IPS-20b (cell line): ENCODE results near the gene NDUFB6.
A peak's percentile ranks its signal among the peaks of the same experiment; 100 is the strongest.

ENCODE experiments used
- H3K27ac ChIP-seq: one replicate; pipeline ENCODE4 v1.5.1; 2013; ENCODE audit warnings: low read length
- H3K27me3 ChIP-seq: 2 replicates; pipeline ENCODE4 v1.6.1; 2013; ENCODE audit warnings: mild to moderate bottlenecking, low read length, inconsistent platforms; ENCODE audit not compliant: insufficient read depth
- H3K36me3 ChIP-seq: 2 replicates; pipeline ENCODE4 v1.6.1; 2013; ENCODE audit warnings: low read depth, mild to moderate bottlenecking, inconsistent platforms, low read length, moderate library complexity; ENCODE audit not compliant: insufficient read depth
- H3K4me1 ChIP-seq: 2 replicates; pipeline ENCODE4 v1.6.1; 2013; ENCODE audit warnings: mild to moderate bottlenecking, control low read depth, inconsistent platforms, low read length, moderate library complexity; ENCODE audit not compliant: insufficient read depth
- H3K4me3 ChIP-seq: 2 replicates; pipeline ENCODE4 v1.5.1; 2013; ENCODE audit warnings: mild to moderate bottlenecking, low read length, inconsistent platforms
- H3K9ac ChIP-seq: 2 replicates; pipeline ENCODE4 v1.6.1; 2013; ENCODE audit warnings: low read depth, mild to moderate bottlenecking, inconsistent platforms, low read length, moderate library complexity
- H3K9me3 ChIP-seq: 2 replicates; pipeline ENCODE4 v1.6.1; 2013; ENCODE audit warnings: mild to moderate bottlenecking, low read depth, low read length, inconsistent platforms; ENCODE audit not compliant: insufficient read depth

The NDUFB6 gene

DNA sequence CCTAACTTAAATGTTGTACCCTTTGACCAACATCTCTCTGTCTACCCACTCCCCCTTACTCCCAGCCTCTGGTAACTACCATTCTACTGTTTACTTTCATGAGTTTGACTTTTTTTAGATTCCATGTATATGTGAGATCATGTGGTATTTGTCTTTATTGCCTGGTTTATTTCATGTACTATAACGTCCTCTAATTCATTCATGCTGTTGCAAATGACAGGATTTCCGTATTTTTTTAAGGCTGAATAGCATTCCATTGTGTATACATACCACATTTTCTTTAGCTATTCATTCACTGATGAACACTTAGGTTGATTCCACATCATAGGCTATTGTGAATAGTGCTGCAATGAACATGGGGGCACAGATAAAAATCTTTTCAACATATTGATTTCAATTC is 11.8 kb upstream of the NDUFB6 start:
- H3K27me3 ChIP-seq: no peaks in the 10 kb centered on the region
- H3K9me3 ChIP-seq: no peaks in the 10 kb centered on the region
- H3K27ac ChIP-seq: no peak overlapping the region
- H3K9ac ChIP-seq: no peak overlapping the region
- H3K4me3 ChIP-seq: no peak overlapping the region
- peaks cover 5% of the 10 kb centered on the region; the same call in 1 of the 2 replicates for H3K4me1 ChIP-seq
- no peaks in the 10 kb centered on the region for H3K36me3 ChIP-seq

DNA sequence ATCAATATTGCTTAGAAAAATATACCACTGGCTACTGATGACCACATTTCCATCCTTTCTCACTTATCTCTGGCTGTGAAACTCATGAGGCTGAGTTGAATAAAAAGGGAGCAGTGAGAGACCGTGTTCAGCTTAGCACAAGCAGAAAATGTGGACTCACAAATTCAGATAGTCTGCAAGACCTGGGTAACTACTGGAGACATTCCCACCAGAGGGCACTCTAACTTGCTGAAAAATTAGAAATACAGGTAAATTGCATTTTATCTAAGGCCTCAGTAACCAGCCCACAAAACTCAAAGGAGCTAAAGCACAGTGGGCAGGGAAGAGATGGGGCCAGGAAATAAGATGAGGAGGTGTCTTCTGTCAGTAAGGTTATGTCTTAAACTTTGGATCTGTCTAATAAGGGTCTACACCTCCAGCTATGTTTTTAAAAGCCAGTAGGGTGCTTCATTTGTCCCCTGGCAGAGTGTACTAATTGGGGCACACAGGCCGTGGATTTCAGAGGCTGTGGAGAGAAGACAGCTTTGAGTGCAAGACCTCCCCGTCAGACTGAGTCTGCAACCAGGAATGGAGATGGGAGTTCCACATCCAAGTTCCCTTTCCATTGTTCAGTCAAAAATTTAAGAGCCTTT is 8.7 kb upstream of the NDUFB6 start:
- Histone ChIP-seq H3K4me3 (no peak overlapping the region), H3K36me3 (no peaks in the 10 kb centered on the region), H3K4me1 (peaks cover 5% of the 10 kb centered on the region; the same call in 1 of the 2 replicates), H3K27ac (no peak overlapping the region), H3K9me3 (no peaks in the 10 kb centered on the region), H3K9ac (no peak overlapping the region), H3K27me3 (no peaks in the 10 kb centered on the region)

DNA sequence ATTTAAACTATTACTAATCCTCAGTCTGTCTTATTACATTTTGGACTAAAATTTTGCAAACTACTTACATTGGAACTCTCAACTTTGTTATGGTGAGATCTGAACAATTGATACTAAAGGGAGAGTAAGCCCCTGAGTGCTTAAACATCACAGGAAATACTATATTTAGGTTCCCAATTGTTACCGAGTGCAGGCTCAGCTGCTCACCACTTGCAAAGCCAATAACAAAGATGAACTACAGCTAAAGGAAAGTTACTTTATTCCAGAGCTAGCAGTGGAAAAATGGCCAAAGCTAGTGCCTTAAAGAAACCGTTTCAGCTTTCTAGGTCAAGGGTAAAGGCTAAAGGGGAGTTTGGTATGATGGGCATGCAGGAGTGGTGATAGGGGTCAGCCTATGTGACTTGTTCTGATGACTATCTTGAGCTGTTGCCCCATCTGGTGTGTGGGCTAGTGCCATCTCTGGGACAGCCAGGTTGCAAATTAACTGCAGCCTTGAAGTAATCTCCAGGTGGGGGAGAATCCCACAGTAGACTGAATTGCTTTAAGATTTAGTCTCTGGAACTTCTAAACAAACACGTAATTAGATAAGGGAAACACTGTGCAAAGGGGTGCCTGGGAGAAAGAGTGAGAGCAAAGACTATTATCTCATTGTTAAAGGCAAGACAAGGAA is 7.8 kb upstream of the NDUFB6 start:
- H3K4me1 ChIP-seq: peaks cover 5% of the 10 kb centered on the region; the same call in 1 of the 2 replicates
- H3K27me3 ChIP-seq: no peaks in the 10 kb centered on the region
- no peaks in the 10 kb centered on the region for H3K9me3 ChIP-seq
- no peak overlapping the region for H3K4me3 ChIP-seq
- no peak overlapping the region for H3K9ac ChIP-seq
- no peak overlapping the region for H3K27ac ChIP-seq
- no peaks in the 10 kb centered on the region for H3K36me3 ChIP-seq

DNA sequence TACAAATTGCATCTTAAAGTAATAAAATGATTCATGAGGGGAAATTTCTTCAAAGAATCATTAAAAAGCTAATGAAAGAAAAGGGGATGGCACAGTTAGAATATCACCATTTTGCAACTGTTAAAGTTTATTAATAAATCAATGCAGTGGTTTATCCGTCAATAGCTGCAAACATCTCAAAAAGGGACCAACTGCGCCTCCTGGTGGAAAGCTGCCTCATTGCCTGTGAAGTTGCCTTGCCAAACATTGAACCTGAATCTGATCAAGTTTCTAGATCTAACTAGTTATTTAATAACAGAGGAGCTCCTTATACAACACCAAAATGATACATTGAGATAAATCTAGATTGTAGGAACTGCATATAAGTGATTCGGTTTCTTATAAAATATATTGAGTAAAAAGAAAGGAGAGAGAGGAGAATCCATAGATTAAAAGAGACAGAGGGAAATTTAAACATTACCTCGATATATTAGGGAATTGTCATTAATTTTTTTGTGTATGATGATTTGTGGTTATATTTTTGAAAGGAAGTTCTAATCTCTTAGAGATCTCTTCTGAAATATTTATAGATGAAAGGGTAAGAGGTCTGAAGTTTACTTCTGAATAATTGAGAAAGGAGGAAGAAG is 6.9 kb upstream of the NDUFB6 start:
- Histone ChIP-seq H3K4me3 (no peak overlapping the region), H3K9ac (no peak overlapping the region), H3K27me3 (no peaks in the 10 kb centered on the region), H3K36me3 (no peaks in the 10 kb centered on the region), H3K27ac (no peak overlapping the region), H3K4me1 (peaks cover 5% of the 10 kb centered on the region; the same call in 1 of the 2 replicates), H3K9me3 (no peaks in the 10 kb centered on the region)

DNA sequence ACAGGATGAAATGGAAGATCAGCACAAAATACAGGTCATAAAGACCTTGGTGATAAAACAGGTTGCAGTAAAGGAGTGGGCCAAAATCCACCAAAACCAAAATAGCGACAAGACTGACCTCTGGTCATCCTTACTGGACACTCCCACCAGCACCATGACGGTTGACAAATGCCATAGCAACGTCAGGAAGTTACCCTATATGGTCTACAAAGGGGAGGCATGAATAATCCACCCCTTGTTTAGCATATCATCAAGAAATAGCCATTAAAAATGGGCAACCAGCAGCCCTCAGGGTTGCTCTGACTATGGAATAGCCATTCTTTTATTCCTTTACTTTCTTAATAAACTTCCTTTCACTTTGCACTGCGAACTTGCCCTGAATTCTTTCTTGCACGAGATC is 6.0 kb upstream of the NDUFB6 start:
- Histone ChIP-seq H3K27ac (no peak overlapping the region), H3K4me1 (peaks cover 5% of the 10 kb centered on the region; the same call in 1 of the 2 replicates), H3K9me3 (no peaks in the 10 kb centered on the region), H3K36me3 (no peaks in the 10 kb centered on the region), H3K9ac (no peak overlapping the region), H3K4me3 (no peak overlapping the region), H3K27me3 (no peaks in the 10 kb centered on the region)

DNA sequence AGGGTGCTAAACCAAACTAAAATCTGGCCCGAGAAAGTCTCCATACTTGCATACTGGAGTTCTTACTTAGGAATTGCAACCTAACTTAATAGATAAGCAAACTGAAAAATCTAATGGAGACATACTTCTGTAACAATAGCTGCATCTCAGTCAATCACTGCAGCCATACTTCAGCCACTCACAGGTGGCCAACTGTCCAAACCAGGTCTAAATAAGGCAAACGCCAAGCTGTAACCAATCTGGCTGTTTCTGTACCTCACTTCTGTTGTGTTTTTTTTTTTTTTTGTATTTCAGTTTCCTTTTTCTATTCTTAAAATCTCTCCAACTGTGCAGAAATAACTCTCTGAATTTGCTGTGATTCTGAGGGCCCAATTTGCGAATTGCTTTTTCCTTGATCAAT is 4.4 kb upstream of the NDUFB6 start:
- Histone ChIP-seq H3K4me1 (peaks cover 5% of the 10 kb centered on the region), H3K9me3 (no peaks in the 10 kb centered on the region), H3K9ac (no peak overlapping the region), H3K27ac (no peak overlapping the region), H3K4me3 (no peak overlapping the region), H3K36me3 (no peaks in the 10 kb centered on the region), H3K27me3 (no peaks in the 10 kb centered on the region)

DNA sequence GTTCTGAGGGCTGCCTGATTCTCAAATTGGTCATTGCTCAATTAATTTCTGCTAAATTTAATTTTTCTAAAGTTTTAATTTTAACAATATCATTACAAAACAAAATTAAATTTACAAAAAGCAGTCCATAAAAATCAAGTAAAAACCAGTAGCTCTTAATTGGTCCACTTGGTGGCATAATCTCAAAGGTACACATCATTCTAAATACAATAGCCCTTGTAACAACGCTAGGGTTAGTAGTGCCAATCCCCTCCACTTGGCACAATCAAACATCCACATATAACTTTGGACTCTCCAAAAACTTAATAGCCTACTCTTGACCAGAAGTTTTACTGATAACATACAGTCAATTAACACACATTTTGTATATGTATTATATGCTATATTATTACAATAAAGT is 1.9 kb upstream of the NDUFB6 start:
- Histone ChIP-seq H3K27ac (no peak overlapping the region), H3K36me3 (no peaks in the 10 kb centered on the region; the same call in 1 of the 2 replicates), H3K4me3 (no peak overlapping the region), H3K9me3 (no peaks in the 10 kb centered on the region), H3K9ac (no peak overlapping the region), H3K4me1 (no peaks in the 10 kb centered on the region; the same call in 1 of the 2 replicates), H3K27me3 (no peaks in the 10 kb centered on the region)

DNA sequence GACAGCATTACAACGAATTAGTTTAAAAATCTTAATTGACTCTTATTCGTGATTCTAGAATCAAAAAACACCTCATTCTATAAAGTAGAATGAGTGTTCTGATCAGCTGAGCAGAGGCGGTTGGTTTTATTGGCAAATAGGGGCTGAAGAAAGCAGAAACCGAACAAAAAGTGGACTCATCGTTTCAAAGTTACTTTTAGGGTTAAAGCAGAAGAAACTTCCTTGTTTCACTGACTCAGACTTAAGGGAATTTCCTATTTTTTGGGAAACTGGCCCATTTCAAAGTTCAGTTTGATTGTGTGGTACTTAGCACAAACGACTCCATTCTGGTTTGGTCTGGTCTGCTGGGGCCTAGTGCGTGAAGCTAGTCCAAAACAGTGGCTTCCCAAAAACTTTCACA is 862 bp upstream of the NDUFB6 start:
- H3K4me3 ChIP-seq: peak overlapping the region; percentile 93; the same call in 1 of the 2 replicates
- no peak overlapping the region for H3K27ac ChIP-seq
- H3K36me3 ChIP-seq: no peaks in the 10 kb centered on the region; the same call in 1 of the 2 replicates
- H3K27me3 ChIP-seq: no peaks in the 10 kb centered on the region
- H3K4me1 ChIP-seq: no peaks in the 10 kb centered on the region; the same call in 1 of the 2 replicates
- no peak overlapping the region; the same call in 1 of the 2 replicates for H3K9ac ChIP-seq
- no peaks in the 10 kb centered on the region for H3K9me3 ChIP-seq

DNA sequence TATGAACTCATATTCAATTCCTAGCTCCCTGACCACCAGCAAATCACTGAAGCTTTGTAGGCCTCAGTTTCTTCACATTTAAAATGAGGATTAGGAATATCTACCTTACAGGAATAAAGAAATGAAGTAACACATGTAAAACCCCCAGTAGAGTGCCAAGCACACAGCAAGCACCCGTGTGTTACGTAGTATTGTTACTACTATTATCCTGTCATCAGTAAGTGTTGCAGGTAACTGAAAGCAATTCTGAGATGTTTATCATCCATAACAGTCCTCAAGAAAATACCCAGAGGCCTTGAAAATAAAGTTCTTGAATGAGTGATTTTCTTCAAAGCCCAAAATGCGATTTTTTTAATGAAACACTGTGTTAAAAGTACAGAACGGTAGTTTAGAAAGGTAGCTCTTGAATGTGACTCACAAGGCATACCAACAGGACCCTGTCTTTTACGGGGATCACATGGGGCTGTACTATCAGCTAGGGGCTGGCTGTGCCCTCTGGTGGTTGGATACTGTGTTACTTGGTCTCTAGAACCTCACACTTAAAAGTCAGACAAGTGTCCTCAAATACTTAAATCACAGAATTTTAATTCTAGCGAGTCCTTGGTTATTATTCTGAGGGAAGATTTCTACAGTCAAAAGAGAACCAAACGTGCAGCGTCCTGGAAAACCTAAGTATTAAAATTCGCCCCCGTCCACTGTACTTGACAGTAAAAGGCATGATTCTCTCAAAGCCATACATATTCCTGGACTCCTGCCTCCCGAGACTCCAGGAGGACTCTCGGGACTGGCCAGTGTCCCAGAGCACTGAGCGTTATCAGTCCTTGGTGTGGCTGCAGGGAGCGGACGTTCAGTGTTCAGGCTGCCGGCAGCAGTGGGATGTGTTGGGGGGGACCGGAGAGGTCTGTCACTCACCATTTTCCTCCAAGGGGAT is 725 bp downstream of the NDUFB6 start:
- peaks cover 12% of the 10 kb centered on the region for H3K36me3 ChIP-seq
- H3K4me1 ChIP-seq: no peaks in the 10 kb centered on the region; the same call in 1 of the 2 replicates
- H3K27ac ChIP-seq: peak overlapping the region; percentile 22
- no peaks in the 10 kb centered on the region for H3K9me3 ChIP-seq
- H3K4me3 ChIP-seq: peak overlapping the region; percentile 93
- no peaks in the 10 kb centered on the region for H3K27me3 ChIP-seq
- peak overlapping the region; percentile 89 for H3K9ac ChIP-seq

DNA sequence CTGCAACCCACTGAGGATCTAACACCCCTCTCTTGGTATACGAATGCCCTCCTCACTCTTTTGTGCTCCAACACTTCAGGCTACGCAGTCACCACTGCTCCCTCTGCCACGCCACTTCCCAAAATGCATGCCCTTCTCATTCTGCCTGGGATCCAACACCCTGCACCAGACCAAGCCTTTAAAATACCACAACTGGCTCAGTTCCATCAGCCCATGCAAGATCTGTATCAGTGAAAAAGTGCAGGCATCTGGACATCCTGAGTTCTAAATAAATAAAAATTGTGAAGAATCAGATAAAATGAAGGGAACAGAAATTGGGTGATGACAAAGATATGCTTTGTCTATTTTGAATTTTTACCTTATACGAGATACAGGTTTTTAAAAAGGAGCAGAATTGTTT is 2.7 kb downstream of the NDUFB6 start:
- H3K9me3 ChIP-seq: no peaks in the 10 kb centered on the region
- H3K9ac ChIP-seq: no peak overlapping the region
- no peaks in the 10 kb centered on the region for H3K27me3 ChIP-seq
- no peaks in the 10 kb centered on the region; the same call in 1 of the 2 replicates for H3K4me1 ChIP-seq
- no peak overlapping the region for H3K4me3 ChIP-seq
- no peak overlapping the region for H3K27ac ChIP-seq
- H3K36me3 ChIP-seq: peaks cover 28% of the 10 kb centered on the region

DNA sequence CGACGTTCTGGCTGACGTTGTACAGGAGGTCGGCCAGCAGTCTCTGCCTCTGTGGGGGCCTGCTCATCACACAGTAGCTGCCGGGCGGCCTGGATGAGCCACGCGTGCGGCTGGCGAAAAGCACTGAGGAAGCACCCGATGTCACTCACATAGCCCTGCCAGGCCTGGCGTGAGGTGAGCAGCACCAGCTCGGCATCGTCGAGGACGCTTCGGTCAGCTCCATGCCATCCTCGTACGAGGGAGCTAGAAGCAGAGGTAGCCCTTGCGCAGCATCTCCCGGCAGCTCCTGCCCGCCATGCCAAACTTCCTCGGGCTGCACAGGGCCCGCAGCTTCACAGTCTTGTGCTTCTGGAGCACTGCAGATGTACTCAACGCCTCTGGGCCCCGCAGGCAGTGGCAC is 6.2 kb downstream of the NDUFB6 start:
- Histone ChIP-seq H3K27me3 (no peaks in the 10 kb centered on the region), H3K36me3 (peaks cover 37% of the 10 kb centered on the region), H3K4me3 (no peak overlapping the region), H3K27ac (no peak overlapping the region), H3K4me1 (no peaks in the 10 kb centered on the region; the same call in 1 of the 2 replicates), H3K9me3 (no peaks in the 10 kb centered on the region), H3K9ac (no peak overlapping the region)
